Nephron (organoid): ENCODE measurements around the gene SUCLG2.

Experiments used
- H3K27ac Mint-ChIP-seq, 3 experiments: 2 replicates each; pipeline ENCODE4 v1.8.0; 2020; ENCODE audit warnings: mixed read lengths in 3 of 3, mild to moderate bottlenecking in 2 of 3, moderate library complexity in 1 of 3
- H3K27me3 Mint-ChIP-seq: 2 replicates; pipeline ENCODE4 v1.8.0; 2021; ENCODE audit warnings: low read depth, mild to moderate bottlenecking, moderate library complexity, mixed read lengths
- H3K36me3 Mint-ChIP-seq: 2 replicates; pipeline ENCODE4 v1.8.0; 2020; ENCODE audit warnings: low read depth, mixed read lengths
- H3K4me1 Mint-ChIP-seq: 2 replicates; pipeline ENCODE4 v1.8.0; 2020; ENCODE audit warnings: mixed read lengths
- H3K4me3 Mint-ChIP-seq, 3 experiments: 2 replicates each; pipeline ENCODE4 v1.8.0; 2020; ENCODE audit warnings: mild to moderate bottlenecking in 3 of 3, mixed read lengths in 3 of 3, moderate library complexity in 2 of 3
- H3K9me3 Mint-ChIP-seq: 2 replicates; pipeline ENCODE4 v1.8.0; 2020; ENCODE audit warnings: mixed read lengths
- CTCF ChIP-seq, 3 experiments: fragments of 200-600 bp; sonication (generic); IDR thresholded peaks; one replicate each; pipeline ENCODE4 v1.5.0; 2021; ENCODE audit warnings: antibody characterized with exemption in 3 of 3; ENCODE audit not compliant: unreplicated experiment in 3 of 3

The SUCLG2 gene

DNA sequence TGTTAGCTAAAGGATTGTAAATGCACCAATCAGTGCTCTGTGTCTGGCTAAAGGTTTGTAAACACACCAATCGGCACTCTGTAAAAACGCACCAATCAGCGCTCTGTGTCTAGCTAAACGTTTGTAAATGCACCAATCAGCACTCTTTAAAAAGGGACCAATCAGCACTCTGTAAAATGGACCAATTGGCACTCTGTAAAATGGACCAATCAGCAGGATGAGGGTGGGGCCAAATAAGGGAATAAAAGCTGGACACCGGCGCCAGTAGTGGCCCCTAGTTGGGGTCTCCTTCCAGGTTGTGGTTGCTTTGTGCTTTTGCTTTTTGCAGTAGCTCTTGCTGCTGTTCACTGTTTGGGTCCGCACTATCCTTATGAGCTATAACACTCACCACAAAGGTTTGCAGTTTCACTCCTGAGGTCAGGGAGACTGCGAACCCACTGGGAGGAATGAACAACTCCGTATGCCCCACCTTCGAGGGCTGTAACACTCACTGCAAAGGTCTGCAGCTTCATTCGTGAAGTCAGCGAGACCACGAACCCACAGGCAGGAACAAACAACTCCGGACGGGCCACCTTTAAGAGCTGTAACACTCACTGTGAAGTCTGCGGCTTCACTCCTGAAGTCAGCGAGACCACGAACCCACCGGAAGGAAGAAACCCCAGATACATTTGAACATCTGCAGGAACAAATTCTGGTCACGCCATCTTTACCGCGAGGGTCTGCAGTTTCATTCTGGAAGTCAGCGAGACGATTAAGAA lies 1.1 kb upstream of the SUCLG2 start:
- Mint-ChIP-seq H3K4me3 (peak overlapping the region; percentile 76 to 86 (median 83)), H3K27me3 (no peaks in the 10 kb centered on the region), H3K27ac (peak overlapping the region; percentile 78 to 95 (median 91)), H3K36me3 (peaks cover 14% of the 10 kb centered on the region), H3K4me1 (peaks cover 28% of the 10 kb centered on the region), H3K9me3 (peaks cover 13% of the 10 kb centered on the region)
- TF ChIP-seq CTCF (IDR thresholded peaks at IDR 0.05; ENCODE audit: unreplicated experiment in 3 of 3): no peak

GRCh38 chr3:67654844-67655177 lies 399 bp upstream of the SUCLG2 start:
- TF ChIP-seq CTCF (IDR thresholded peaks at IDR 0.05; ENCODE audit: unreplicated experiment in 3 of 3): no peak
- Mint-ChIP-seq H3K4me1 (peaks cover 28% of the 10 kb centered on the region), H3K9me3 (peaks cover 13% of the 10 kb centered on the region), H3K4me3 (peak overlapping the region; percentile 76 to 86 (median 83)), H3K27ac (peak overlapping the region; percentile 78 to 95 (median 91)), H3K27me3 (no peaks in the 10 kb centered on the region), H3K36me3 (peaks cover 14% of the 10 kb centered on the region)

GRCh38 chr3:67653425-67654098 lies 850 bp downstream of the SUCLG2 start:
- Mint-ChIP-seq H3K27me3 (no peaks in the 10 kb centered on the region), H3K4me3 (peak overlapping the region; percentile 76 to 85 (median 77)), H3K4me1 (peaks cover 31% of the 10 kb centered on the region), H3K27ac (peak overlapping the region; percentile 78 to 95 (median 89)), H3K36me3 (peaks cover 14% of the 10 kb centered on the region), H3K9me3 (peaks cover 13% of the 10 kb centered on the region)
- no peak for TF ChIP-seq CTCF (IDR thresholded peaks at IDR 0.05; ENCODE audit: unreplicated experiment in 3 of 3)

DNA sequence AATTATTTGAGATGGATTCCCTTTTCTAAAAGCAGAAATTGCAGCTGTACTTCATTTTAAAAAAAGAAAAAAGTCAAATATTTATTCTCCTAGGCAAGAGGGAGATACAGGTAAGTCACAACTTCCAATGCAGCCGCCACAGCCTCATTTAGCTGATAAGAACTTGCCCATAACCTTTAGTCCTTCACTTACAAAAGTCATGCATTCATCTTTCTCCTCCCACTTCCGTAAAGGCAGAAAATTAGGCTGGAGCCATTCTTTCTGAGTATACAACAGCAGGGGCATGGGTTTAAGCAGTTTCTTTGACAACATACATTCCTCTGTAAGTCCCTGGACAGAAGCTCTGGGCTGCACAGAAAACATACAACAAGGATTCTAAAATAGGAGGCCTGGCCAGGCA lies 4.3 kb downstream of the SUCLG2 start:
- H3K27ac Mint-ChIP-seq: no peak overlapping the region
- H3K36me3 Mint-ChIP-seq: peaks cover 17% of the 10 kb centered on the region
- no peaks in the 10 kb centered on the region for H3K27me3 Mint-ChIP-seq
- H3K4me3 Mint-ChIP-seq: peak overlapping the region in 1 of 3 experiments; percentile 19
- H3K9me3 Mint-ChIP-seq: peaks cover 2% of the 10 kb centered on the region
- TF ChIP-seq CTCF (IDR thresholded peaks at IDR 0.05; ENCODE audit: unreplicated experiment in 3 of 3): no peak
- H3K4me1 Mint-ChIP-seq: peaks cover 33% of the 10 kb centered on the region

GRCh38 chr3:67649681-67650080 lies 4.7 kb downstream of the SUCLG2 start:
- Mint-ChIP-seq H3K4me3 (no peak overlapping the region), H3K27me3 (no peaks in the 10 kb centered on the region), H3K36me3 (peaks cover 14% of the 10 kb centered on the region), H3K9me3 (no peaks in the 10 kb centered on the region), H3K4me1 (peaks cover 29% of the 10 kb centered on the region), H3K27ac (no peak overlapping the region)
- no peak for TF ChIP-seq CTCF (IDR thresholded peaks at IDR 0.05; ENCODE audit: unreplicated experiment in 3 of 3)
